Heart left ventricle (tissue), 16 donors: Measurements from ENCODE around the gene ASB10. TPM values are rescaled to one million over a fixed set of nuclear protein-coding genes. Genes with fewer than 3 reads are reported as not detected.

Source experiments
- ATAC-seq, 4 donors: fragments of 200-7000 bp; cut with Tn5 transposase; one replicate each; pipeline ENCODE4 v1.9.1; 2020 to 2022; ENCODE audit warnings: moderate library complexity in 4 of 4, mild to moderate bottlenecking in 3 of 4, moderate number of reproducible peaks in 1 of 4
- DNase-seq, 5 donors: peaks; one replicate each; pipeline ENCODE4 v3.0.0-alpha.2; 2020
- H3K27ac ChIP-seq, 12 donors: fragments of 200-600 bp; sonication (generic) in 4 of 12; one replicate each; pipeline versions ENCODE4 v1.5.0 to v1.8.0; 2016 to 2022; ENCODE audit warnings: mild to moderate bottlenecking in 2 of 12
- H3K27me3 ChIP-seq, 9 donors: fragments of 200-600 bp; sonication (generic) in 2 of 9; one replicate each; pipeline versions ENCODE4 v1.5.1 to v1.8.0; 2016 to 2022; ENCODE audit warnings: mild to moderate bottlenecking in 3 of 9
- H3K36me3 ChIP-seq, 9 donors: fragments of 200-600 bp; sonication (generic) in 2 of 9; one replicate each; pipeline versions ENCODE4 v1.5.0 to v1.8.0; 2018 to 2022; ENCODE audit warnings: mild to moderate bottlenecking in 2 of 9
- H3K4me1 ChIP-seq, 12 donors: fragments of 200-600 bp; sonication (generic) in 4 of 12; one replicate each; pipeline versions ENCODE4 v1.5.0 to v1.8.0; 2016 to 2022; ENCODE audit warnings: mild to moderate bottlenecking in 3 of 12
- H3K4me3 ChIP-seq, 12 donors: fragments of 200-600 bp; sonication (generic) in 4 of 12; one replicate each; pipeline versions ENCODE4 v1.5.0 to v1.8.0; 2017 to 2022; ENCODE audit warnings: mild to moderate bottlenecking in 9 of 12, moderate library complexity in 4 of 12
- H3K9me3 ChIP-seq, 12 donors: fragments of 200-600 bp; sonication (generic) in 4 of 12; one replicate each; pipeline versions ENCODE4 v1.5.0 to v1.8.0; 2016 to 2022; ENCODE audit warnings: mild to moderate bottlenecking in 1 of 12
- CTCF ChIP-seq, 12 donors: fragments of 200-600 bp; sonication (generic) in 4 of 12; IDR thresholded peaks; one replicate each; pipeline versions ENCODE4 v1.5.0 to v1.8.0; 2018 to 2022; ENCODE audit warnings: antibody characterized with exemption in 12 of 12, mild to moderate bottlenecking in 5 of 12
- POLR2A ChIP-seq, 2 donors: fragments of 450-650 bp; IDR thresholded peaks; one replicate each; pipeline ENCODE4 v1.6.1; 2017; ENCODE audit warnings: antibody characterized with exemption in 2 of 2, mild to moderate bottlenecking in 2 of 2, moderate library complexity in 2 of 2
- WGBS, 4 donors: extraction: QIAGEN DNeasy Blood & Tissue Kit in 2 of 4; methylation state at CpG; one replicate each; pipeline versions ENCODE4 v1.1.5 to v1.1.7; 2013 to 2018; 5-methylcytosine and 5-hydroxymethylcytosine counted together
- intact Hi-C, 10 donors: fragments of 100-400 bp; cut with DNase I; formaldehyde crosslinking; loops; one replicate each; pipeline versions ENCODE4 v1.11.1 to v1.14.2; 2022
- polyA plus RNA-seq, 2 donors: library from polyadenylated mRNA; stranded (reverse); fragments of 200-250 nt; gene quantifications; one replicate each; pipeline ENCODE4 v1.2.3, GENCODE V29; 2013
- total RNA-seq, 9 donors: library from RNA; depleted of rRNA in 2 of 9; stranded (reverse); fragments of >200 nt in 2 of 9; fragmentation: NEBNext Ultra II Directional in 3 of 9; extraction: Animal tissue kit (Norgen Biotek cat#: 25700) in 3 of 9; gene quantifications; one replicate each; pipeline versions ENCODE4 v1.1.0 to v1.2.4, GENCODE V29; 2016 to 2023
- donor health status: ischemic (EF 13 %, LVEDD 7.1; RV severe dilation, severe dysfunction).
- donor health status: healthy with polysubstance abuse.
- donor health status: DM: no; HTN: yes; CAD: no.
- donor health status: DM: no; HTN: no; CAD: no.
- donor health status: ischemic (EF 25% LVEDD 6.9; RV normal size, moderate dysfunction).
- donor health status: ischemic (EF 25% LVEDD 5.7; RV mildly dilated, moderate dysfunction).
- donor health status: healthy.
- donor health status: DM: yes; HTN: yes; CAD: no.
- donor health status: ischemic (EF 35%, LVEDD 5.7; RV mildly dilated, moderate dysfunction).
- donor health status: nonischemic (EF 11% LVEDD 7.7; RV severe dilation, severe dysfunction).
- donor health status: DM: yes; HTN: yes; CAD: no.
- donor health status: PGD.
- donor health status: ischemic (EF 29% LVEDD 5.4; RV normal size, mild dysfunction).
- donor health status: nonischemic (EF 23%, LVEDD 6.1; RV moderate dilation, normal function).

ASB10 gene
- total and polyA plus RNA-seq, 11 donors, result 6.9 to 37.1 (median 25.5) TPM

- TF ChIP-seq POLR2A (IDR thresholded peaks at IDR 0.05), result no peak
- Histone ChIP-seq H3K27ac (no peak overlapping the region), H3K36me3 (no peaks in the 10 kb centered on the region), H3K9me3 (no peaks in the 10 kb centered on the region), H3K27me3 (peaks cover 0 to 10% (median 0%) of the 10 kb centered on the region in 9 donors), H3K4me1 (no peaks in the 10 kb centered on the region), H3K4me3 (no peak overlapping the region)
- no peak for ATAC-seq
- 85 to 88% (median 85%) methylated on average over 4 to 7 of the region's 7 CpGs for WGBS, 4 donors
- intact Hi-C loops, result no loop called here
- no peak for DNase-seq
These were observed 7.1 kb upstream of the ASB10 start for GRCh38 chr7:151194188-151194587.

DNA sequence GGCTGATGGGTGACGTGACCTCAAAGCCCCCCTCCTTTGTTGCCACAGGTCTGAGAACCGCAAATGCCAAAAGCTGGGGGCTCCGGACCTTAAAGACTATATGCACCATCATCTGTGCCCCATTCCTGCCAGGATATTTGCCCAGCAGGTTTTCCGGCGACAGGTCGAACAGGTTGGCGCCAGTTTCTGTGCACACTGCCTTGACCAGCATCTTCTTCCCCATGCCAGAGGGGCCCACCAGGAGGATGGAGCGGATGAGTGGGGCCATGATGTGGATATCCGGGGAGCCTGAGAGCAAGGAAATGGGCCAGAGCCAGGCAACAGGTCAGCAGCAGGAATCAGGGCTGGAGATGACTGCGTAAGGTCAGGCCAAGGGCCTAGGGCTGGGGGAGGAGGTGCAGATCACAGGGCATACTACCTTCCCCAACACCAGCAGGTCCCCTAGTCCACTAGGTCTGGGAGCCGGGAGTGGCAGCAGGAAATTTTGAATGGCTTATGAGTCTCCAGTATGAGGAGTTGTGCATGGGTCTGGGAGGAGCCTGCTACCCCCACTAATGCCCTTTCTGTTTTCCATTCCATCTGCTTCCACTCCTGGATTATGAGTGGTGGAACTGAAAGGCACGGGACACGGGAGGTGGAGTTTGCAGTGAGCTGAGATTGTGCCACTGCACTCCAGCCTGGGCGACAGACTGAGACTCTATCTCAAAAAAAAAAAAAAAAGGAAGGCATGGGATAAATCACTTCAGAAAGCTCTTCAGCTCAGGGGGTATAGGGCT, 6.3 kb upstream of the ASB10 start:
- Histone ChIP-seq H3K36me3 (no peaks in the 10 kb centered on the region), H3K4me3 (no peak overlapping the region), H3K4me1 (peaks cover 0 to 1% (median 0%) of the 10 kb centered on the region in 12 donors), H3K27ac (no peak overlapping the region), H3K27me3 (peaks cover 0 to 10% (median 0%) of the 10 kb centered on the region in 9 donors), H3K9me3 (no peaks in the 10 kb centered on the region)
- WGBS, 4 donors, result 84 to 95% (median 91%) methylated on average over 14 of the region's 14 CpGs
- intact Hi-C loops, result no loop called here
- TF ChIP-seq POLR2A (IDR thresholded peaks at IDR 0.05), result no peak
- TF ChIP-seq CTCF (IDR thresholded peaks at IDR 0.05), result no peak
- ATAC-seq, result no peak
- no peak for DNase-seq

- no peak overlapping the region for H3K27ac ChIP-seq
- 95 to 99% (median 97%) methylated on average over 21 to 23 of the region's 23 CpGs for WGBS, 4 donors
- H3K9me3 ChIP-seq, result no peaks in the 10 kb centered on the region
- DNase-seq, result no peak
- no peak overlapping the region for H3K4me3 ChIP-seq
- TF ChIP-seq CTCF (IDR thresholded peaks at IDR 0.05) (no peak), POLR2A (IDR thresholded peaks at IDR 0.05) (no peak)
- H3K36me3 ChIP-seq, result no peaks in the 10 kb centered on the region
- H3K27me3 ChIP-seq, result peaks cover 0 to 10% (median 0%) of the 10 kb centered on the region in 9 donors
- intact Hi-C loops, result no loop called here
- no peak for ATAC-seq
- H3K4me1 ChIP-seq, result peaks cover 0 to 8% (median 0%) of the 10 kb centered on the region in 12 donors
These were observed 5.0 kb upstream of the ASB10 start for GRCh38 chr7:151192002-151192539.

- no peak for ATAC-seq
- TF ChIP-seq CTCF (IDR thresholded peaks at IDR 0.05) (no peak), POLR2A (IDR thresholded peaks at IDR 0.05) (no peak)
- intact Hi-C loops, result no loop called here
- H3K27ac ChIP-seq, result no peak overlapping the region
- peaks cover 0 to 12% (median 0%) of the 10 kb centered on the region in 12 donors for H3K4me1 ChIP-seq
- 73 to 86% (median 80%) methylated on average over 8 to 12 of the region's 12 CpGs for WGBS, 4 donors
- H3K36me3 ChIP-seq, result no peaks in the 10 kb centered on the region
- H3K9me3 ChIP-seq, result no peaks in the 10 kb centered on the region
- H3K27me3 ChIP-seq, result peaks cover 0 to 10% (median 0%) of the 10 kb centered on the region in 9 donors
- no peak for DNase-seq
- no peak overlapping the region for H3K4me3 ChIP-seq
These were observed 4.5 kb upstream of the ASB10 start for GRCh38 chr7:151191544-151191943.
